HG03469 (cell line): ENCODE data around the gene SORCS3.

ENCODE experiments used
- ATAC-seq: cut with Tn5 transposase; IDR thresholded peaks from one replicate; pipeline ENCODE4 v1.9.1; 2021; ENCODE audit warnings: mild to moderate bottlenecking, moderate library complexity, moderate number of reproducible peaks; ENCODE audit not compliant: unreplicated experiment

SORCS3 gene

GRCh38 chr10:104641187-104641936, at the start of gene SORCS3:
Gene SORCS3 (plus strand): TSS chr10:104641290.
- no peak for ATAC-seq

GRCh38 chr10:104591441-104591840, 49.6 kb upstream of the SORCS3 start:
- ATAC-seq = no peak

GRCh38 chr10:104601166-104601565, 39.9 kb upstream of the SORCS3 start:
- no peak for ATAC-seq

GRCh38 chr10:104608091-104608828, 32.8 kb upstream of the SORCS3 start:
- no peak for ATAC-seq

GRCh38 chr10:104612571-104613205, 28.4 kb upstream of the SORCS3 start:
- no peak for ATAC-seq

- no peak for ATAC-seq
These were observed 27.7 kb upstream of the SORCS3 start for GRCh38 chr10:104613406-104613805.

GRCh38 chr10:104614245-104614831, 26.8 kb upstream of the SORCS3 start:
- ATAC-seq = no peak

- ATAC-seq = no peak
These were observed 26.0 kb upstream of the SORCS3 start for GRCh38 chr10:104615136-104615535.

GRCh38 chr10:104617831-104618230, 23.3 kb upstream of the SORCS3 start:
- ATAC-seq = no peak

GRCh38 chr10:104622175-104622574, 18.9 kb upstream of the SORCS3 start:
- no peak for ATAC-seq

- ATAC-seq = no peak
These were observed 18.4 kb upstream of the SORCS3 start for GRCh38 chr10:104622598-104623209.

GRCh38 chr10:104630731-104631130, 10.4 kb upstream of the SORCS3 start:
- no peak for ATAC-seq

GRCh38 chr10:104631946-104632345, 9.1 kb upstream of the SORCS3 start:
- no peak for ATAC-seq

GRCh38 chr10:104638861-104639589, 2.1 kb upstream of the SORCS3 start:
- ATAC-seq = no peak

- ATAC-seq = no peak
These were observed 1.3 kb upstream of the SORCS3 start for GRCh38 chr10:104639590-104640338.

- no peak for ATAC-seq
These were observed 527 bp upstream of the SORCS3 start for GRCh38 chr10:104640339-104641186.

GRCh38 chr10:104641937-104642657, 1.0 kb downstream of the SORCS3 start:
- no peak for ATAC-seq

- no peak for ATAC-seq
These were observed 1.7 kb downstream of the SORCS3 start for GRCh38 chr10:104642658-104643302.
